CD14-positive monocyte (primary cell): Measurements from ENCODE around the gene ZNRF2. TPM values are rescaled to one million over a fixed set of nuclear protein-coding genes. Genes with fewer than 3 reads are reported as not detected.

Experiments used
- DNase-seq, 3 donors: peaks; one replicate each; pipeline ENCODE4 v3.0.0-alpha.2; 2011 to 2022
- H2AFZ ChIP-seq: 2 replicates; pipeline ENCODE4 v1.6.0; 2012; ENCODE audit warnings: mild to moderate bottlenecking, low read depth, low read length, inconsistent platforms; ENCODE audit not compliant: insufficient read depth, poor library complexity, severe bottlenecking
- H3K27ac ChIP-seq, 2 donors: 1 replicate in 1 of 2; 2 replicates in 1 of 2; pipeline ENCODE4 v1.5.1; 2012 to 2013; ENCODE audit warnings: low read length in 2 of 2, control low read depth in 1 of 2, inconsistent platforms in 1 of 2, low read depth in 1 of 2, mild to moderate bottlenecking in 1 of 2
- H3K27me3 ChIP-seq, 2 donors: one replicate each; pipeline versions ENCODE4 v1.6.0 to v1.6.1; 2011 to 2013; ENCODE audit warnings: low read length in 2 of 2; ENCODE audit not compliant: control insufficient read depth in 2 of 2, insufficient read depth in 2 of 2
- H3K36me3 ChIP-seq, 2 donors: replicated peaks in 1 of 2; 1 replicate in 1 of 2; 2 replicates in 1 of 2; pipeline versions ENCODE4 v1.5.1 to v1.6.1; 2012 to 2013; ENCODE audit warnings: low read length in 2 of 2, control low read depth in 1 of 2, inconsistent platforms in 1 of 2, mild to moderate bottlenecking in 1 of 2; ENCODE audit not compliant: insufficient read depth in 2 of 2, control insufficient read depth in 1 of 2
- H3K4me1 ChIP-seq, 2 donors: 1 replicate in 1 of 2; 2 replicates in 1 of 2; pipeline versions ENCODE4 v1.5.1 to v1.6.1; 2012 to 2013; ENCODE audit warnings: low read length in 2 of 2, control low read depth in 1 of 2, inconsistent platforms in 1 of 2, mild to moderate bottlenecking in 1 of 2, moderate library complexity in 1 of 2; ENCODE audit not compliant: insufficient read depth in 2 of 2, control insufficient read depth in 1 of 2
- H3K4me2 ChIP-seq: replicated peaks from 2 replicates; pipeline ENCODE3; 2012; ENCODE audit warnings: low read length, moderate library complexity, mild to moderate bottlenecking; ENCODE audit not compliant: poor library complexity, severe bottlenecking; ENCODE audit errors: extremely low read depth
- H3K4me3 ChIP-seq, 3 experiments: fragments of 200-600 bp in 1 of 3; sonication (generic) in 1 of 3; replicated peaks in 1 of 3; 1 replicate in 2 of 3; 2 replicates in 1 of 3; pipeline ENCODE4 v1.5.1; 2011 to 2013; ENCODE audit warnings: low read length in 3 of 3, mild to moderate bottlenecking in 3 of 3, control low read depth in 2 of 3, low read depth in 2 of 3, inconsistent platforms in 1 of 3, moderate library complexity in 1 of 3
- H3K79me2 ChIP-seq: 2 replicates; pipeline ENCODE4 v1.6.0; 2012; ENCODE audit warnings: mild to moderate bottlenecking, control low read depth, inconsistent platforms, low read length, moderate library complexity; ENCODE audit not compliant: insufficient read depth
- H3K9ac ChIP-seq: 2 replicates; pipeline ENCODE4 v1.6.0; 2017; ENCODE audit warnings: low read length, mild to moderate bottlenecking; ENCODE audit not compliant: insufficient read depth, poor library complexity, severe bottlenecking
- H3K9me3 ChIP-seq, 2 donors: replicated peaks in 1 of 2; 1 replicate in 1 of 2; 2 replicates in 1 of 2; pipeline versions ENCODE4 v1.5.1 to v1.6.1; 2012 to 2013; ENCODE audit warnings: low read length in 2 of 2, control low read depth in 1 of 2; ENCODE audit not compliant: control insufficient read depth in 1 of 2, insufficient read depth in 1 of 2
- H4K20me1 ChIP-seq: 2 replicates; pipeline ENCODE4 v1.6.0; 2012; ENCODE audit warnings: mild to moderate bottlenecking, low read length, control low read depth, moderate library complexity; ENCODE audit not compliant: insufficient read depth
- H3K27ac Mint-ChIP-seq, 7 donors: one replicate each; pipeline ENCODE4 v1.8.0; 2020; ENCODE audit warnings: mild to moderate bottlenecking in 7 of 7, mixed read lengths in 7 of 7, moderate library complexity in 6 of 7, inconsistent platforms in 2 of 7
- H3K27me3 Mint-ChIP-seq, 3 donors: one replicate each; pipeline ENCODE4 v1.8.0; 2021 to 2022; ENCODE audit warnings: low read depth in 3 of 3, mild to moderate bottlenecking in 3 of 3, mixed read lengths in 3 of 3, moderate library complexity in 3 of 3, inconsistent platforms in 1 of 3
- H3K36me3 Mint-ChIP-seq, 2 donors: one replicate each; pipeline ENCODE4 v1.8.0; 2020; ENCODE audit warnings: mixed read lengths in 2 of 2, inconsistent platforms in 1 of 2, mild to moderate bottlenecking in 1 of 2
- H3K4me1 Mint-ChIP-seq: one replicate; pipeline ENCODE4 v1.8.0; 2020; ENCODE audit warnings: mild to moderate bottlenecking, mixed read lengths
- H3K4me3 Mint-ChIP-seq, 2 donors: one replicate each; pipeline ENCODE4 v1.8.0; 2020; ENCODE audit warnings: mild to moderate bottlenecking in 2 of 2, mixed read lengths in 2 of 2, moderate library complexity in 1 of 2
- H3K9me3 Mint-ChIP-seq, 7 donors: one replicate each; pipeline ENCODE4 v1.8.0; 2020 to 2022; ENCODE audit warnings: mixed read lengths in 7 of 7, mild to moderate bottlenecking in 6 of 7, moderate library complexity in 6 of 7, inconsistent platforms in 2 of 7
- CTCF ChIP-seq: fragments of 200-600 bp; IDR thresholded peaks from one replicate; pipeline ENCODE4 v1.8.0; 2022; ENCODE audit warnings: antibody characterized with exemption, mild to moderate bottlenecking
- WGBS: methylation state at CpG from one replicate; pipeline ENCODE4 v1.1.5; 2013; ENCODE audit warnings: missing lambda C conversion rate; ENCODE audit not compliant: insufficient coverage; 5-methylcytosine and 5-hydroxymethylcytosine counted together
- intact Hi-C, 2 donors: fragments of 100-400 bp; cut with micrococcal nuclease; formaldehyde crosslinking; loops; one replicate each; pipeline versions ENCODE4 v1.15.0 to v1.15.1; 2023
- polyA plus RNA-seq, 3 donors: library from polyadenylated mRNA; depleted of rRNA in 1 of 3; unstranded in 2 of 3; stranded (reverse) in 1 of 3; fragments of 300-500 nt in 2 of 3; fragments of >200 nt in 1 of 3; fragmentation: Illumina TruSeq in 2 of 3; gene quantifications; 1 replicate in 2 of 3; 2 replicates in 1 of 3; pipeline ENCODE4 v1.2.3, GENCODE V29; 2012 to 2021

ZNRF2 gene
- polyA plus RNA-seq, 3 donors: 1.9 to 9.5 (median 5.7) TPM

GRCh38 chr7:30249986-30250774 is 34.2 kb upstream of the ZNRF2 start:
- intact Hi-C loops: no loop called here
- Histone ChIP-seq H3K4me1 (peaks cover 36 to 44% of the 10 kb centered on the region in 2 donors), H3K4me3 (no peak overlapping the region), H3K27me3 (no peaks in the 10 kb centered on the region), H2AFZ (no peak overlapping the region), H3K36me3 (no peaks in the 10 kb centered on the region), H3K27ac (peak overlapping the region in 1 of 2 donors; percentile 72), H4K20me1 (no peaks in the 10 kb centered on the region), H3K9ac (no peak overlapping the region), H3K9me3 (no peaks in the 10 kb centered on the region), H3K79me2 (no peaks in the 10 kb centered on the region), H3K4me2 (no peak overlapping the region)
- TF ChIP-seq CTCF: no peak
- Mint-ChIP-seq H3K9me3 (peaks cover 0 to 2% (median 0%) of the 10 kb centered on the region in 7 donors), H3K4me1 (peaks cover 55% of the 10 kb centered on the region), H3K27me3 (no peaks in the 10 kb centered on the region), H3K4me3 (no peak overlapping the region), H3K36me3 (peaks cover 0 to 5% of the 10 kb centered on the region in 2 donors), H3K27ac (peak overlapping the region in 6 of 7 donors; percentile 87 to 94 (median 90))
- WGBS: no CpG with 5 or more reads among the region's 2 CpGs
- DNase-seq: no peak

- H3K9ac ChIP-seq: no peak overlapping the region
- H4K20me1 ChIP-seq: no peaks in the 10 kb centered on the region
- H3K27ac ChIP-seq: no peak overlapping the region
- Mint-ChIP-seq H3K27me3 (no peaks in the 10 kb centered on the region), H3K27ac (peak overlapping the region in 3 of 7 donors; percentile 41 to 52 (median 46)), H3K4me1 (peaks cover 55% of the 10 kb centered on the region), H3K4me3 (no peak overlapping the region), H3K9me3 (peaks cover 0 to 3% (median 0%) of the 10 kb centered on the region in 7 donors), H3K36me3 (peaks cover 0 to 5% of the 10 kb centered on the region in 2 donors)
- WGBS: no CpG with 5 or more reads among the region's 7 CpGs
- H3K36me3 ChIP-seq: no peaks in the 10 kb centered on the region
- no peak overlapping the region for H3K4me2 ChIP-seq
- intact Hi-C loops: no loop called here
- no peak overlapping the region for H3K4me3 ChIP-seq
- H3K27me3 ChIP-seq: no peaks in the 10 kb centered on the region
- H2AFZ ChIP-seq: no peak overlapping the region
- peak in 1 of 3 donors; percentile 14 for DNase-seq
- no peak for TF ChIP-seq CTCF
- H3K4me1 ChIP-seq: peaks cover 36 to 44% of the 10 kb centered on the region in 2 donors
- no peaks in the 10 kb centered on the region for H3K79me2 ChIP-seq
- no peaks in the 10 kb centered on the region for H3K9me3 ChIP-seq
Measured at GRCh38 chr7:30251708-30252329, 32.6 kb upstream of the ZNRF2 start.
